GM19193 (cell line): Measurements from ENCODE around the gene FAM171A1.

Source experiments
- POLR2A ChIP-seq: IDR thresholded peaks from 4 replicates; pipeline ENCODE4 v1.6.1; 2011; ENCODE audit not compliant: insufficient read depth, insufficient read length; ENCODE audit errors: extremely low read depth

Gene FAM171A1

DNA sequence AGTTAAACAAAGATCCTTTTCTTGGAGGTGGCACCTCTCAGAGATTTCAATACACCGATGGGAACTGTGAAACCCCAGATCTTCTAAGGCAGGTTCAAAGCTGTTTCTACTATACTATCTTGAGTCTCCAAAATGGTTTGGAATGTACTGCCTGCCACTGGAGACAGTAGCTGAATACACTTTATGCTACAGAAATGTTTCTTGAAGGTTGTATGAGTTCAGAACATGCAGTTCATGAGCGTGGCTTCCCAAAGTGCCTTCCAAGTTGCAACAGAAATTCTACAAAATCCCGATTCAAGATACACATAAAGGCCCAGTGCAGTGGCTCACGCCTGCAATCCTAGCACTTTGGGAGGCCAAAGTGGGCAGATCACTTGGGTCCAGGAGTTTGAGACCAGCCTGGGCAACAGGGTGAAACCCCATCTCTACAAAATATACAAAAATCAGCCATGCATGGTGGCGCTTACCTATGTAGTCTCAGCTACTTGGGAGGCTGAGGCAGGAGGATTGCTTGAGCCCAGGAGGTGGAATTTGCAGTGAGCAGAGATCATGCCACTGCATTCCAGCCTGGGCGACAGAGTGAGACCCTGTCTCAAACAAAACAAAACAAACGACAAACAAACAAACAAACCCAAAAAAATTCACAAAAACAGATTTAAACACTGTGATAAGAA lies 36.3 kb downstream of the FAM171A1 start:
- TF ChIP-seq POLR2A, result no peak

DNA sequence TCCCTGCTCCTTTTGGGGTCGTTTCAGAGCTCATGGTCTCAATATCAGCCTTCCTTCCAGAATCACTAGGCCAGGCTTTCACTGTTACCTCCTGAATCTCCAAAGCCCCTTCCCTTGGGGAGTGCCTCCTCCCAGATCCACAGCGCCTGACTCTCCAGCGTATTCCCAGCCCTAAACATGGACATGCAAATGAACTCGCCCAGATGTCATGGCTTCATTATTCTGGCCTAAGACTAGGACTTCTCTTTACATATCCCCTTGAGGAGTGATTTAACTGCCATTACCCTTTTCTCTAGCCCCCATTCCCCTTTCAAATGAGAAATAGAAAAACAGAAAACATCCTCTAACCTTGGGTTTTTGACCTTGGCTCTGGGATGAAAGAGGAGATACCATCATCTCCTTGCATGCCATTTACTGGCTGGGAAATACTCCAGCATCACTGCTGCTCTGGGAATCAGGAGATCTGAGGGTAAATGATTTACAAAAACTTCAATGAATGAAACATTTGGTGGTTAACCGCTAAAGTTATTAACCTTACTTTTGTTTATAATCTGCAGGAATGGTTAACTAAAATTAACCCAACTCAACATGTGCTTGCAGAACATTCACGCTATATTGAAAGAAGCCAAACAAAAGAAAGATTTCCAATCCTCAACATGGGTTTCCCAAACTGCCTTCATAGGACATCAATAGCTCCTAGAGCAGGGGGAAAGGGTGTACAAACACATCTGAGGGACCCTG lies 37.0 kb downstream of the FAM171A1 start:
- TF ChIP-seq POLR2A, result no peak

DNA sequence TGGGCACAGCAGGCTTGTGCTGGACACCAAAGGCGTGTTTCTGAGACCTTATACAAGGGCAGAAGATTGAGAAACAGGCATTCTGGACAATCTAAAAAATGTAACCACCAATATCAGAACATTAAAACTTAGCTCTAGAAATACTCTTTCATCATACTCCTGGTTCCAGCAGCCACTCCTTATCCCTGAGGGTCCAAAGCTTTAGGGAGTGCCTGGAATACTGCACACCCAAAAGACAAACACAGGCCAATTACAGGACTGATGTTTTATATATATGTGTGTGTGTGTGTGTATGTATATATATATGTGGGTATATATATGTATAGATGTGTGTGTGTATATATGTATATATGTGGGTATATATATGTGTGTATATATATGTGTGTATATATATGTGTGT lies 39.6 kb downstream of the FAM171A1 start:
- TF ChIP-seq POLR2A, result no peak

DNA sequence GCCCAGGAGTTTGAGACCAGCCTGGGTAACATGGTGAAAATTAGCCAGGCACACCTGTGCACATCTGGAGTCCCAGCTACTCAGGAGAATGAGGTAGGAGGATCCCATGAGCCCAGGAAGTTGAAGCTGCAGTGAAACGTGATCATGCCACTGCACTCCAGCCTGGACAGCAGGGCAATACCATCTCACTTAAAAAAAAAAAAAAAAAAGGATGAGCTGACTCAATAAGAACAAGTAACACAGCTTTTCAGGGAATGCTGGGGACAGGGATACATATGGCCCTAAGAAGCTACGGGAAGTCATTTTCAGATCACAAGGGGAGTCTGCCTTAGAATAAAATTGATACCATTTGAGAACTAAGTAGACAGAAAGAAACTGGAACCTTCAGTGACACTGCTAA lies 41.7 kb downstream of the FAM171A1 start:
- no peak for TF ChIP-seq POLR2A

DNA sequence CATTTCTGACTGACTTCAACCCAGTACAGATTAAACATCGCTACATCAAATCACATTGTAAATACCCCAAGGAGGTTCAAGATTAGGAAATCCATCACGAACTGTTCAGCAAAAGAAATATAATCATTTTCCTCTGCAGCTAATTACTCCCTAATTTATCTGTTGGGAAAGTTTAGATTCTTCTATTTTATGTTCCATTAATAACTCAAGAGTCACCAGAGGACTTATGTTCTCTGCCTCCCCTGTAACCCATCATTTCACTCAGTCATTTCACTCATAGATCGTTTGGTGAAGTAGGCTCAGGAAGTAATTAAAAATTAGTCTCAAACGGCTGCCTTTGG lies 45.2 kb downstream of the FAM171A1 start:
- TF ChIP-seq POLR2A, result no peak

DNA sequence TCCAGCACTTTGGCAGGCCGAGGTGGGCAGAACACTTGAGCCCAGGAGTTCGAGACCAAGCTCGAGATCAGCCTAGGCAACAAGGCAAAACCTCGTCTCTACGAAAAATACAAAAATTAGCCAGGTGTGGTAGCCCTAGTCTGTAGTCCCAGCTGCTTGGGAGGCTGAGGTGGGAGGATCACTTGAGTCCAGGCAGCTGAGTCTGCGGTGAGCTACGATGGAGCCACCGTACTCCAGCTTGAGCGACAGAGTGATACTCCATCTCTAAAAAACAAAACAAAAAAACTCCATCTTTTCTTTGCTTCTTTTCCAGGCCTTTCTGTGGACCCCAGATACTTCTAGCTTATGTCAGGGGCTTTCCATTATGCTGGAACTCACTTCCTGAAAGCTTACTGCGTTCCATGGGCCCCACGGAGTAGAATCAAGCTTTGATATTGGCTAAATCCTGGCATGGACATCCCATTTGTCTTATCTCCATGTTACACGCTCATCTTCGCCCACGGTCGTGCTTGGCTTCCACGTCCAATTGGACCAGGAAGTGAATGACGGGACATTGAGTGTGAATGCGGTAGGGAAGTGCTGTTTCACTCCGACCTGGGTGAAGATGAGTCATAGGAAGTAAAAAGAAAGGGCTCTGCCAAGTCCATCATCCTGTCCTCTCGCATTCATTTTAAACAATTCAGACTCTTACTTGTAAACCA lies 45.7 kb downstream of the FAM171A1 start:
- no peak for TF ChIP-seq POLR2A

DNA sequence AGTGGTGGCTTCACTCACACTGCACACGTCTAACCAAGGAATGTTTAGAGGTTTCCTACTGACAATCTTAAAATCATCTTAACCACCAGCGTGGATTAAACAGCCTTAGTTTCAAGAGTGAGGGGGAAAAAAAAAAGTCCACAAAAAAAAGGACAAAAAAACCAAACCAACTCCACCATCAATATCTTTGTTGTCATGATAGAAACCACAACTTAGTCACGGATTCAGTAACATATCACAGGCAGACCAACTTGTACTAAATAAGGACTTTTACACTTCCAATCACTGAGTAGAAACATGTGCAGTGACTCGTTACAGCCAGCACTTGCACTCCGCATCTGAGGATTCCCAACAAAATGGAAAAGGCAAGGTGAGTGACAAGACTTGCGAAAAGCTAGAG lies 46.5 kb downstream of the FAM171A1 start:
- no peak for TF ChIP-seq POLR2A

DNA sequence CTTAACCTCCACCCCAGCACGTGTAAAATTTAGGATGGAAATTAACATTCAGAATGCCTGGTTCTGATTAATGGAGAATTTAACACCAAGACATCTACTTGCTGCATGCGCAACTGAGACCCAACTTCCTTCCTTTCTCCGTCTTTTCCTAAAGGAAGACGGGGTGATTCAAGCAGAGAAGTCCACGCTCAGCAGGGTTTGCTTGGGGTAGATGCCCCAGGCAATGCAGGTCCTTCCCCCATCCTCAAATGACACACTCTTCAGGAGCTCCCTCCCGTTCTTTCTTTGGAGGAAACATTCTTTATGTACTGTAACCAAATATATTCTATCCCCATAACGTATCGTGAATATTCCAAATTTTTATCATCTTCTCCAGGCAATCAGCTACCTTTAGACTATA lies 47.0 kb downstream of the FAM171A1 start:
- no peak for TF ChIP-seq POLR2A

DNA sequence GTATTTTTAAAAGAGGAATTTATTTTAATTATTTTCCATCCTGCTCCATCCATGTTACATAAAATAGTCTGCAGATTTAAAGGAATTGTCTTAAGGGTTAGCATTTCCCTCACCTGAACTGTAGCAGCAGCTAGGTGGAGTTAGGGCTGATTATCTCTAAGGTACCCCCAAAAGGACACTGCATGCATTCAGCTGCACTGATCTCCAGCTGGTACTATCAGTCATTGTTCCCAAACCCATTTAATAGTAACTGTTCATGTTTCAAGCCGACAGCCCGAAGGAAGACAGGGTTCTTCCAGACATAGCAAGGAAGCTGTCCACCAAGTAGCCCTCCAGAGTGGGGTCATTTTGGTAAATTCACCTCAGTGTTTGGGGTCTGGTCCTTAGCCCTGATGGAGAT lies 48.7 kb downstream of the FAM171A1 start:
- no peak for TF ChIP-seq POLR2A

DNA sequence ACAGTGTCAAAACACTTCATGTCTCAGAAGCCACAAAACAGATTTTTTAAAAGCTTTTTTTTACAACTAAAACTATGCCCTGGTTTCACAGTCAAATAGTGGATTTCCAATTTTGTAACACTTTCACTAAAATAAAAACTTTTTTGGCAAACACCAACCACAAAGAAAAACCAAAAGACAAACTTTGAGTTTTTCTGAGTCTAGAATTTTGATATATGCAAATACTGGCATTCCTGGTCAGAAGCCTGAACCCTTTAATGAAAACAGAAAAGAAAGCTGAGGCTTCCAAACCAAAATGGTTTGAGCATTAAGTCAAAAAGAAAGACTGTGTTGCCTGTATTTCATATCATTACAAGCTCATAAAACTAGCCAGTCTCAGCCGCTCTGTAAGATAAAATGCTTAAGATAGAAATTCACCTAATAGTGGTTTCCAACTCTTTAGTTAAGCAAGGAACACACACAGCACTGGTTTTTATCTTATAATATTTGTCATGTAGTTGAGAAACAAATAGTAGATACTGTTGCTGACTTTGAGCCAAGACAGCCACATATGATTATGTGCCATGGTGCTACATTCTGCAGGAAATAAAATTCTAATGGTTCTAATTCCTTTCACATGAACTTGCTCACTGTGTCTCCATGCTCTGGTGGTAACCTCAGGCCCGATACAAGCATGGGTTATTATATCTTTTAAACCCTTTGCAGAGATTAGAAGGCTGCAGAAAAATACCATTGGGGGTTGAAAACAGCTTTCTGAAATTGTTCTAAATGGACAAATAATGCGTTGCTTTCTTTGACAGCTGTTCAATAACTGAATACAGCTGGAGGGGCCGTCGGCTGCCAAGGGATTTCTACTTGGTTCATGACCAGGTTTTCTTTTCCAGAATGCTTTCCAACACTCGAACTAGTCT lies 49.4 kb downstream of the FAM171A1 start:
- TF ChIP-seq POLR2A, result no peak

DNA sequence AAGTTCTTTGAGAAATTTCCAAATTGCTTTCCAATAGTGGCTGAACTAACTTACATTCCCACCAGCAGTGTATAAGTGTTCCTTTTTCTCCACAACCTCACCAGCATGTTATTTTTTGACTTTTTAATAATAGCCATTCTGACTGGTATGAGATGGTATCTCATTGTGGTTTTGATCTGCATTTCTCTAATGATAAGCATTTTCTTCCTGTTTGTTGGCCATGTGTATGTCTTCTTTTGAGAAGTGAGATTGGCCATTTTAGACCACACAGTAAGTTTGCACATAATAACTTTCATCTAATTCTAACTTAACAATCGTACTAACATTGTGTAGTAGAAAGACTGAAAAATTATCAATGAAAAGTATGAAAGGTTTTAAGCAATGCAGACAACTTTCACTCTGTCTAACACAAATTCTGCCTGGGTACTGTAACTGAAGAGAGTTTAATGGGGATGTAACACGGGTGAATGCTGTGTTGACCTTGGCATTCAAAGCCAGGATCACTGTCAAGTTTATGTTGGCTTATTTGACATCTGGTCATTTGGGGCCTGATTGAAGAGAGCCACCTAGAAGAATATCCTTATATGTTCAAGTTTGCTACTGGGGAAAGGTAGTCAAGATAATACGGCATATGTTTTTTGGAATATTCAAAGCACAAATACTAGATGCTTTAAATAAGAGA lies 50.4 kb downstream of the FAM171A1 start:
- TF ChIP-seq POLR2A, result no peak

DNA sequence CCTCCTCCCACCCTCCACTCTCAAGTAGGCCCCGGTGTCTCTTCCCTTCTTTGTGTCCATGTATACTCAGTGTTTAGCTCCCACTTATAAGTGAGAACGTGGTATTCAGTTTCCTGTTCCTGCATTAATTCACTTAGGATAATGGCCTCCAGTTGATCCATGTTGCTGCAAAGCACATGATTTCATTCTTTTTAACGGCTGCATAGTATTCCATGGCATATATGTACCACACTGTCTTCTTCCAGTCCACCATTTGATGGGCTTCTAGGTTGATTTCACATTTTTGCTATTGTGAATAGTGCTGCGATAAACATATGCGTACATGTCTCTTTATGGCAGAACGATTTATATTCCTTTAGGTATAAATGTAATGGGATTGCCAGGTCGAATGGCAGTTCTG lies 51.0 kb downstream of the FAM171A1 start:
- no peak for TF ChIP-seq POLR2A

DNA sequence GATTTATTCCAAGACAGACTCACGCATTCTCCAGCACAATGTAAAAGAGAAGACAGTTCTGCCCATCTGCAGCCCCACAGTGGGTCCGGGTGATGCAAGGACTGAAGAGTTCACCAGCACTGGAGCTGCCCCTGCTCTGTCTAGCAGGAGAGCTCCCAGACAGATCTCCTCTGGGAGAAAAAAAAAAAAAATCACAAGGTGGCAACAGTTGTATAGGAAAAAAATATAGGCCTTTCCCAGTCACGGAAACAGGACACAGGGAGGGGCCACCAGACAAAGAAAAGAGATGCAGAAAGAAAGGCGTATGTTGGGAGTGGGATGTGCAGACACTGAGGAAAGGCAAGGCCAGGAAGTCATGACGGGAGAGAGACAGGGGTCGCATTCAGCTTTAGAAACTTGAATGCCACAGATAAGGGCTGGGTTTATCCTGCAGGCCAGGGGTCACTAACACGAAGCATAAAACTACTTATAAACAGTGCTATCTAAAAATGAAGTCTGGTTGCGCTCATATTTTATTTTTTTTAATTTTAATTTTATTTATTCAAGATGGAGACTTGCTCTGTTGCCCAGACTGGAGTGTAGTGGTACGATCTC lies 54.1 kb downstream of the FAM171A1 start:
- TF ChIP-seq POLR2A, result no peak

DNA sequence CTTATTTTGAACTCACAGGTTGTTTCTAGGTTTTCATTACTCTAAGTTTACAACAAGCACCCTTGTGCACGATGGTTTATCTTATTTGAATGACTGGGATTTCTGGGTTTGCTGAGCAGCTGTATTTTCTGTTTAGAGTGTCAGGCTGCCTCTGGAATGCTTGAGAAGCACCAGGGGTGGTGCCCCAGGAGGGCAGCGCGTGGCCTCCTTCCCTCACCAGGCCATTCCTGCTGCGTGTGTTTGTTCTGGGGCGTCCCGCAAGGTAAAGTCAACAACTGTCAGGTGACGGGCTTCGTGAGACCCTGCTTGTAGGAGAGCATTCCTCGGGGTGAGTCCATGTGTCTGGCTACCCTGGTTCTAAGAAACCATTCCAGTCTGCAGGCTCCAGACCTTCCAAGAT lies 54.9 kb downstream of the FAM171A1 start:
- no peak for TF ChIP-seq POLR2A

DNA sequence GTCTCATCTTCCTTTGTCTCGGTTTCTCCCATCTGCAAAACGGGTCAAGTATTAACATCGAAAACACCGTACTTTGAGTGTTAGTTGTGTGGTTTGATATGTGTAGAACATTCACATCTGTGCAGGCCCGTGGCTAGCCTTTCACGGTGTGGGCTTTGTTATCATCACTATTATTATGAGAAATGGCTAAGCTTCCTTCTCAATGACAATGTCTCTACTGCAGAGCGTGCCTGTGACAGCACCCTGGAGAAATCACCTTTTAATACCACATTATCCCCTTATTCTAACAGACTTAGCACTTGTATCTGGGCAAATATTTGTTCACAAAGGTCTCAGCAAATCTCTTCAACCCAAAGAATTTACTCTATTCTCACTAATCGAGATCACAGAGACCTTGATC lies 55.8 kb downstream of the FAM171A1 start:
- no peak for TF ChIP-seq POLR2A

DNA sequence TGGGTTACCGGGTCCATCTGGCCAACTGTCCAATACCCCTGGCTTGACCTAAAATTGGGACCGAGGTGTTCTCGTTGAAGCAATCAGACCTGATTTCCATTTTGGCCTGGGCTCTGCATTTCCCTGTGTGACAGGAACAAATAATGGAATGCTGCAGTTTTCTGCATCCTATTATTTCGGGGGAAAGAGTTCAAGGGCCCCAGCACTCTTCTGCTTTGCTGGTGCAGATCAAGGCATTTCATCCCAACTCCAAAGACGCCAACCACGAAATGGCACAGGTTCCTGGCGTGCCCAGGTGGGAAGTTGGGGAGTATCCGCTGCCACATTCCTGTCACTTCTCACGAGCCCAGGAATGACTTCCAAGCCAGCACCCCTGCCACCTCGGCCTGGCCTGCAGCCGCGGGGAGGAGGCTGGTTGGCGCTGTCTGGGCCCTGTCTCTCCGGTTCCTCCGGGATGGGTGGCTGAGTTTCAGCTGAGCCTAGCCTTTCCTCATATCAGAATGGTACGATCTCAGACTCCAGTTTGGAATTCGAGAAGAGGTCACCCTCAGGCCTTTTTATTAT lies 56.5 kb downstream of the FAM171A1 start:
- no peak for TF ChIP-seq POLR2A
